Heart right ventricle (tissue), 16 donors: ENCODE measurements around the gene NCKAP5. TPM values are rescaled to one million over a fixed set of nuclear protein-coding genes. Genes with fewer than 3 reads are reported as not detected.

ENCODE experiments used
- ATAC-seq, 8 donors: fragments of 200-7000 bp; cut with Tn5 transposase; one replicate each; pipeline ENCODE4 v1.9.1; 2020; ENCODE audit warnings: mild to moderate bottlenecking in 8 of 8, moderate library complexity in 8 of 8, moderate number of reproducible peaks in 1 of 8
- DNase-seq, 2 donors: peaks; one replicate each; pipeline ENCODE4 v3.0.0-alpha.2; 2020
- H3K27ac ChIP-seq, 10 donors: fragments of 200-600 bp; sonication (generic) in 2 of 10; one replicate each; pipeline versions ENCODE4 v1.5.0 to v1.8.0; 2020 to 2022; ENCODE audit warnings: mild to moderate bottlenecking in 3 of 10
- H3K27me3 ChIP-seq, 7 donors: fragments of 200-600 bp; one replicate each; pipeline ENCODE4 v1.8.0; 2021 to 2022; ENCODE audit warnings: mild to moderate bottlenecking in 2 of 7
- H3K36me3 ChIP-seq, 9 donors: fragments of 200-600 bp; sonication (generic) in 1 of 9; one replicate each; pipeline versions ENCODE4 v1.5.0 to v1.8.0; 2020 to 2022; ENCODE audit warnings: mild to moderate bottlenecking in 2 of 9
- H3K4me1 ChIP-seq, 9 donors: fragments of 200-600 bp; sonication (generic) in 1 of 9; one replicate each; pipeline versions ENCODE4 v1.5.0 to v1.8.0; 2020 to 2022; ENCODE audit warnings: mild to moderate bottlenecking in 4 of 9
- H3K4me3 ChIP-seq, 10 donors: fragments of 200-600 bp; sonication (generic) in 2 of 10; one replicate each; pipeline versions ENCODE4 v1.5.0 to v1.8.0; 2020 to 2022; ENCODE audit warnings: mild to moderate bottlenecking in 7 of 10, moderate library complexity in 2 of 10
- H3K9me3 ChIP-seq, 11 donors: fragments of 200-600 bp in 10 of 11; sonication (generic) in 2 of 11; one replicate each; pipeline versions ENCODE4 v1.5.0 to v1.8.0; 2013 to 2022; ENCODE audit warnings: mild to moderate bottlenecking in 2 of 11, control low read depth in 1 of 11, moderate library complexity in 1 of 11
- WGBS, 2 donors: extraction: QIAGEN DNeasy Blood & Tissue Kit; methylation state at CpG; one replicate each; pipeline ENCODE4 v1.1.7; 2013; ENCODE audit warnings: inconsistent platforms in 1 of 2; 5-methylcytosine and 5-hydroxymethylcytosine counted together
- intact Hi-C, 10 donors: fragments of 100-400 bp; cut with DNase I; formaldehyde crosslinking; loops; one replicate each; pipeline versions ENCODE4 v1.11.1 to v1.14.2; 2022
- polyA plus RNA-seq, 2 donors: library from polyadenylated mRNA; stranded (reverse); fragments of 200-250 nt; gene quantifications; one replicate each; pipeline ENCODE4 v1.2.3, GENCODE V29; 2013
- total RNA-seq, 10 donors: library from RNA; stranded (reverse); fragmentation: NEBNext Ultra II Directional in 3 of 10; extraction: Animal tissue kit (Norgen Biotek cat#: 25700) in 3 of 10; gene quantifications; one replicate each; pipeline versions ENCODE4 v1.2.1 to v1.2.4, GENCODE V29; 2021 to 2023
- TF ChIP-seq, protein P1 (sequence below), 9 donors: fragments of 200-600 bp; sonication (generic) in 2 of 9; IDR thresholded peaks; one replicate each; pipeline versions ENCODE4 v1.5.0 to v1.8.0; 2021 to 2022; ENCODE audit warnings: antibody characterized with exemption in 9 of 9, mild to moderate bottlenecking in 5 of 9, moderate library complexity in 1 of 9
- donor health status: Arrhythmogenic right ventricular cardiomyopathy.
- donor health status: ischemic (EF 13 %, LVEDD 7.1; RV severe dilation, severe dysfunction).
- donor health status: healthy with polysubstance abuse.
- donor health status: DM: no; HTN: yes; CAD: no.
- donor health status: DM: no; HTN: no; CAD: no.
- donor health status: ischemic (EF 25% LVEDD 6.9; RV normal size, moderate dysfunction).
- donor health status: ischemic (EF 25% LVEDD 5.7; RV mildly dilated, moderate dysfunction).
- donor health status: healthy.
- donor health status: DM: yes; HTN: yes; CAD: no.
- donor health status: Ischemic cardiomyopathy.
- donor health status: ischemic (EF 35%, LVEDD 5.7; RV mildly dilated, moderate dysfunction).
- donor health status: nonischemic (EF 11% LVEDD 7.7; RV severe dilation, severe dysfunction).
- donor health status: DM: yes; HTN: yes; CAD: no.
- donor health status: PGD.
- donor health status: ischemic (EF 29% LVEDD 5.4; RV normal size, mild dysfunction).
- donor health status: nonischemic (EF 23%, LVEDD 6.1; RV moderate dilation, normal function).

Gene NCKAP5
- total and polyA plus RNA-seq, 12 donors = 0.57 to 11.7 (median 6.2) TPM

DNA sequence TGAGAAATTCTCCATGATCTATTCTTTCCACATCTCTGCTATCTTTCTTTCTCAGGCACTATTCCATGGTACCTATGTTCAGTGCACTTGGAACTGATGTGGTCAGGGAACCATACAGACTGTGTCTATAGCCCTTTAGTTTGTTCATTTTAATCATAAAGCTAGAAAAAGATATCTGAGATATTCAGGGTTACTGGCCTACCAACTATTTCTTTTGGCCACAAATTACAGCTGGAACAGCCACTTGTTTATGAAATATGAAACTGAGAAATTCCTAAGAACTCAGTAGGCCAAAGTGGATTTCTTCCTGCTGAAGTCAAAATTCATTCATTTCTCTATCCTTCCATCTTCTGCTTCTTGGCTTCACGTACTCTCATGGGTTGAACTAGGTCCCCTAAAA lies 875.4 kb downstream of the NCKAP5 start:
- Histone ChIP-seq H3K27ac (no peak overlapping the region), H3K4me3 (no peak overlapping the region), H3K36me3 (no peaks in the 10 kb centered on the region), H3K9me3 (no peaks in the 10 kb centered on the region), H3K4me1 (no peaks in the 10 kb centered on the region), H3K27me3 (no peaks in the 10 kb centered on the region)
- WGBS, 2 donors = 86 to 88% methylated on average over 1 of the region's 1 CpG
- ATAC-seq = no peak
- TF ChIP-seq, protein P1, sequence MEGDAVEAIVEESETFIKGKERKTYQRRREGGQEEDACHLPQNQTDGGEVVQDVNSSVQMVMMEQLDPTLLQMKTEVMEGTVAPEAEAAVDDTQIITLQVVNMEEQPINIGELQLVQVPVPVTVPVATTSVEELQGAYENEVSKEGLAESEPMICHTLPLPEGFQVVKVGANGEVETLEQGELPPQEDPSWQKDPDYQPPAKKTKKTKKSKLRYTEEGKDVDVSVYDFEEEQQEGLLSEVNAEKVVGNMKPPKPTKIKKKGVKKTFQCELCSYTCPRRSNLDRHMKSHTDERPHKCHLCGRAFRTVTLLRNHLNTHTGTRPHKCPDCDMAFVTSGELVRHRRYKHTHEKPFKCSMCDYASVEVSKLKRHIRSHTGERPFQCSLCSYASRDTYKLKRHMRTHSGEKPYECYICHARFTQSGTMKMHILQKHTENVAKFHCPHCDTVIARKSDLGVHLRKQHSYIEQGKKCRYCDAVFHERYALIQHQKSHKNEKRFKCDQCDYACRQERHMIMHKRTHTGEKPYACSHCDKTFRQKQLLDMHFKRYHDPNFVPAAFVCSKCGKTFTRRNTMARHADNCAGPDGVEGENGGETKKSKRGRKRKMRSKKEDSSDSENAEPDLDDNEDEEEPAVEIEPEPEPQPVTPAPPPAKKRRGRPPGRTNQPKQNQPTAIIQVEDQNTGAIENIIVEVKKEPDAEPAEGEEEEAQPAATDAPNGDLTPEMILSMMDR (IDR thresholded peaks at IDR 0.05) = no peak
- intact Hi-C loops = no loop called here
- DNase-seq = no peak

- Histone ChIP-seq H3K27ac (no peak overlapping the region), H3K4me3 (no peak overlapping the region), H3K27me3 (no peaks in the 10 kb centered on the region), H3K4me1 (no peaks in the 10 kb centered on the region), H3K9me3 (no peaks in the 10 kb centered on the region), H3K36me3 (no peaks in the 10 kb centered on the region)
- ATAC-seq (no peak), DNase-seq (no peak)
- TF ChIP-seq, protein P1 (IDR thresholded peaks at IDR 0.05) = no peak
- intact Hi-C loops = no loop called here
- 94 to 95% methylated on average over 4 of the region's 4 CpGs for WGBS, 2 donors
These were observed 876.7 kb downstream of the NCKAP5 start for GRCh38 chr2:132691556-132691955.

GRCh38 chr2:132690664-132691303 lies 877.5 kb downstream of the NCKAP5 start:
- Histone ChIP-seq H3K4me1 (no peaks in the 10 kb centered on the region), H3K36me3 (no peaks in the 10 kb centered on the region), H3K27ac (no peak overlapping the region), H3K9me3 (no peaks in the 10 kb centered on the region), H3K4me3 (no peak overlapping the region), H3K27me3 (no peaks in the 10 kb centered on the region)
- 59 to 66% methylated on average over 1 of the region's 1 CpG for WGBS, 2 donors
- DNase-seq (no peak), ATAC-seq (no peak)
- intact Hi-C loops = no loop called here
- TF ChIP-seq, protein P1 (IDR thresholded peaks at IDR 0.05) = no peak

GRCh38 chr2:132681766-132682165 lies 886.5 kb downstream of the NCKAP5 start:
- TF ChIP-seq, protein P1 (IDR thresholded peaks at IDR 0.05) = no peak
- DNase-seq = no peak
- H3K27ac ChIP-seq = no peak overlapping the region

More at GRCh38 chr2:132681766-132682165, 886.5 kb downstream of the NCKAP5 start:
- H3K4me1 ChIP-seq = no peaks in the 10 kb centered on the region
- 94% methylated on average over 1 of the region's 1 CpG for WGBS, 2 donors
- no peak overlapping the region for H3K4me3 ChIP-seq
- intact Hi-C loops = no loop called here
- H3K27me3 ChIP-seq = peaks cover 0 to 3% (median 0%) of the 10 kb centered on the region in 7 donors
- ATAC-seq = no peak
- H3K36me3 ChIP-seq = no peaks in the 10 kb centered on the region
- no peaks in the 10 kb centered on the region for H3K9me3 ChIP-seq
